HepG2 (cell line): ENCODE measurements around the gene ENO3. TPM values are rescaled to one million over a fixed set of nuclear protein-coding genes. Genes with fewer than 3 reads are reported as not detected.
A peak's percentile ranks its signal among the peaks of the same experiment; 100 is the strongest.

Experiments
- ARID2 ChIP-seq: sonication (generic); formaldehyde crosslinking; IDR thresholded peaks from 2 replicates; pipeline ENCODE4 v1.8.1; 2022; ENCODE audit warnings: mild to moderate bottlenecking, missing genetic modification reagents, borderline replicate concordance
- ASH2L ChIP-seq: fragments of 300-600, 200-600 bp; sonication (generic); IDR thresholded peaks from 2 replicates; pipeline ENCODE4 v1.7.0; 2017; ENCODE audit warnings: low read depth, mild to moderate bottlenecking, moderate library complexity, mixed read lengths, low read length; ENCODE audit not compliant: insufficient read length
- ETV5 ChIP-seq: IDR thresholded peaks from 2 replicates; pipeline ENCODE4 v1.6.1; 2018; ENCODE audit warnings: missing biosample characterization, missing genetic modification reagents, inconsistent platforms, borderline replicate concordance
- GATAD2A ChIP-seq: IDR thresholded peaks from 2 replicates; pipeline ENCODE4 v1.6.1; 2016
- GTF2F1 ChIP-seq: fragments of 150-350 bp; IDR thresholded peaks from 2 replicates; pipeline ENCODE4 v1.6.1; 2014; ENCODE audit warnings: low read length
- HOXA3 ChIP-seq: sonication (generic); formaldehyde crosslinking; IDR thresholded peaks from 2 replicates; pipeline ENCODE4 v1.5.0; 2020; ENCODE audit warnings: missing genetic modification reagents
- MAFF ChIP-seq: IDR thresholded peaks from 2 replicates; pipeline ENCODE4 v1.6.1; 2011; ENCODE audit warnings: low read depth, low read length, improper control_type of control experiment
- MTF2 ChIP-seq: sonication (generic); formaldehyde crosslinking; IDR thresholded peaks from 2 replicates; pipeline ENCODE4 v1.5.0; 2020; ENCODE audit warnings: missing genetic modification reagents, borderline replicate concordance
- RAD21 ChIP-seq: fragments of 450-650 bp; formaldehyde crosslinking; IDR thresholded peaks from 2 replicates; pipeline ENCODE4 v1.5.0; 2020; ENCODE audit warnings: mild to moderate bottlenecking
- SNAPC2 ChIP-seq: sonication (generic); formaldehyde crosslinking; IDR thresholded peaks from 2 replicates; pipeline ENCODE4 v1.8.1; 2022; ENCODE audit warnings: mild to moderate bottlenecking, missing genetic modification reagents
- THAP11 ChIP-seq: IDR thresholded peaks from 2 replicates; pipeline ENCODE4 v1.6.1; 2016; ENCODE audit warnings: missing biosample characterization, missing genetic modification reagents
- YEATS2 ChIP-seq: sonication (generic); formaldehyde crosslinking; IDR thresholded peaks from 2 replicates; pipeline ENCODE4 v1.4.0; 2020; ENCODE audit warnings: missing genetic modification reagents, borderline replicate concordance
- YY1 ChIP-seq: IDR thresholded peaks from 2 replicates; pipeline ENCODE4 v1.6.1; 2011; ENCODE audit warnings: low read length, low read depth, moderate library complexity, mild to moderate bottlenecking; ENCODE audit not compliant: insufficient read depth, insufficient replicate concordance
- ZNF703 ChIP-seq: sonication (generic); formaldehyde crosslinking; IDR thresholded peaks from 2 replicates; pipeline ENCODE4 v1.5.1; 2020; ENCODE audit warnings: missing genetic modification reagents, mild to moderate bottlenecking, moderate library complexity, borderline replicate concordance
- polyA plus RNA-seq, 8 experiments: library from polyadenylated mRNA; depleted of rRNA in 3 of 8; stranded (reverse) in 7 of 8; unstranded in 1 of 8; fragments of >200 nt; fragmentation: Illumina TruSeq in 4 of 8; extraction: Trizol in 4 of 8; gene quantifications; 2 replicates each; pipeline versions ENCODE4 v1.2.1 to v1.2.3, GENCODE V29; 2011 to 2016; ENCODE audit warnings: low read depth in 4 of 8, missing spikeins in 1 of 8, mixed read lengths in 1 of 8; ENCODE audit not compliant: insufficient read depth in 1 of 8
- total RNA-seq, 5 experiments: library from RNA; depleted of rRNA; stranded (reverse); fragments of >200 nt; fragmentation: Illumina TruSeq; extraction: Trizol; gene quantifications; 2 replicates each; pipeline ENCODE4 v1.2.3, GENCODE V29; 2016; ENCODE audit warnings: low read depth in 1 of 5
- TF ChIP-seq, protein P1 (sequence below): IDR thresholded peaks from 2 replicates; pipeline ENCODE4 v1.6.1; 2012; ENCODE audit warnings: low read depth, low read length, improper control_type of control experiment
- TF ChIP-seq, protein P2 (sequence below): IDR thresholded peaks from 2 replicates; pipeline ENCODE4 v1.6.1; 2018; ENCODE audit warnings: missing genetic modification reagents, mild to moderate bottlenecking, missing compliant biosample characterization
- TF ChIP-seq, protein P3 (sequence below): sonication (generic); formaldehyde crosslinking; IDR thresholded peaks from 2 replicates; pipeline ENCODE4 v1.5.1; 2020; ENCODE audit warnings: mild to moderate bottlenecking, missing genetic modification reagents, borderline replicate concordance
- TF ChIP-seq, protein P4 (sequence below): sonication (generic); formaldehyde crosslinking; IDR thresholded peaks from 2 replicates; pipeline ENCODE4 v1.5.1; 2020; ENCODE audit warnings: missing genetic modification reagents, mild to moderate bottlenecking, borderline replicate concordance

The ENO3 gene
- total and polyA plus RNA-seq, 2 of the 13 experiments (the other 11 are each of a cell fraction or from before 2014, with no cell fraction given), result 59.8 to 69.8 TPM

DNA sequence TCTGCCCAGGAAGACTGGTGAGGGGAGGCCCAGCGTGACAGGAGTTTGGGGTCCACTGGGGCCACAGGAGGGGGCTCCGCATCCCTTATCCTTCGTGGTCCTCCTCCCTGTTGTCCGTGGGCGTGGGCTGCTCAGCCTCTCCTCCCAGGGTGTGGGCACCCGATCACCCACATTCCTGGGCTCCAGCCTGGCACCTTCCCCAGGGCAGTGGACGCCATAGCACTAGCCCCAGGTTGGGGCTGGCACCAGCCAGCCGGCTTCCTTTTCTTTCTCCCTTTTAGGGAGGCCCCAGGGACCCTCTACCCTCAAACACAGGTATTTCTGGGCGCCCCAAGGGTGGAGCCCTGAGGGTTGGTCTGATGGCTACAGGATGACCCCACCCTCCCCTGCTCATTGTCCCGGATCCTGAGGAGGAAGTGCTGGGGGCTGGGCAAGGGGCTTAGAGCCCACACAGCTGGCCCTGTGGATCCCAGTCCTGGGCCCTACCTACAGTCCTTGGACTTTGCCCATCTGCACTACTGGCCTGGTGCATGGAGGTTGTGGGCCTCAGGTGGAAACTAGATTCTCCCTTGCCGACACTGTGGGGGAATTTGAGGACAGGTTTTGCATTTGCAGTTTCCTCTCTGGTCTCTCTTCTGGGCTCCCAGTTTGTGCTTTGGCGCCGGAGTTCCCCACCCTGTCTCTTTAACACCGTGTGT is 48.0 kb downstream of the ENO3 start (continued):
- TF ChIP-seq, protein P1, sequence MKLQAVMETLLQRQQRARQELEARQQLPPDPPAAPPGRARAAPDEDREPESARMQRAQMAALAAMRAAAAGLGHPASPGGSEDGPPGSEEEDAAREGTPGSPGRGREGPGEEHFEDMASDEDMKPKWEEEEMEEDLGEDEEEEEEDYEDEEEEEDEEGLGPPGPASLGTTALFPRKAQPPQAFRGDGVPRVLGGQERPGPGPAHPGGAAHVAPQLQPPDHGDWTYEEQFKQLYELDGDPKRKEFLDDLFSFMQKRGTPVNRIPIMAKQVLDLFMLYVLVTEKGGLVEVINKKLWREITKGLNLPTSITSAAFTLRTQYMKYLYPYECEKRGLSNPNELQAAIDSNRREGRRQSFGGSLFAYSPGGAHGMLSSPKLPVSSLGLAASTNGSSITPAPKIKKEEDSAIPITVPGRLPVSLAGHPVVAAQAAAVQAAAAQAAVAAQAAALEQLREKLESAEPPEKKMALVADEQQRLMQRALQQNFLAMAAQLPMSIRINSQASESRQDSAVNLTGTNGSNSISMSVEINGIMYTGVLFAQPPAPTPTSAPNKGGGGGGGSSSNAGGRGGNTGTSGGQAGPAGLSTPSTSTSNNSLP, result no peak
- TF ChIP-seq RAD21 (CRISPR knock-in tag) (peak; percentile 15; the same call in 1 of the 2 replicates), ZNF703 (CRISPR knock-in tag) (no peak), GATAD2A (CRISPR knock-in tag) (peak; percentile 77), YY1 (no peak), HOXA3 (CRISPR knock-in tag) (peak; percentile 71; the same call in 1 of the 2 replicates), SNAPC2 (CRISPR knock-in tag) (0 out of 2 replicates have a peak, but pooled peaks have one; percentile 58), ARID2 (0 out of 2 replicates have a peak, but pooled peaks have one; percentile 23), THAP11 (CRISPR knock-in tag) (peak; percentile 71), ETV5 (peak; percentile 69), YEATS2 (CRISPR knock-in tag) (peak; percentile 83; the same call in 1 of the 2 replicates), MTF2 (no peak), ASH2L (peak; percentile 64), GTF2F1 (no peak), MAFF (no peak)
- TF ChIP-seq, protein P2, sequence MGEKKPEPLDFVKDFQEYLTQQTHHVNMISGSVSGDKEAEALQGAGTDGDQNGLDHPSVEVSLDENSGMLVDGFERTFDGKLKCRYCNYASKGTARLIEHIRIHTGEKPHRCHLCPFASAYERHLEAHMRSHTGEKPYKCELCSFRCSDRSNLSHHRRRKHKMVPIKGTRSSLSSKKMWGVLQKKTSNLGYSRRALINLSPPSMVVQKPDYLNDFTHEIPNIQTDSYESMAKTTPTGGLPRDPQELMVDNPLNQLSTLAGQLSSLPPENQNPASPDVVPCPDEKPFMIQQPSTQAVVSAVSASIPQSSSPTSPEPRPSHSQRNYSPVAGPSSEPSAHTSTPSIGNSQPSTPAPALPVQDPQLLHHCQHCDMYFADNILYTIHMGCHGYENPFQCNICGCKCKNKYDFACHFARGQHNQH (CRISPR knock-in tag), result peak; percentile 55; the same call in 1 of the 2 replicates
- TF ChIP-seq, protein P3, sequence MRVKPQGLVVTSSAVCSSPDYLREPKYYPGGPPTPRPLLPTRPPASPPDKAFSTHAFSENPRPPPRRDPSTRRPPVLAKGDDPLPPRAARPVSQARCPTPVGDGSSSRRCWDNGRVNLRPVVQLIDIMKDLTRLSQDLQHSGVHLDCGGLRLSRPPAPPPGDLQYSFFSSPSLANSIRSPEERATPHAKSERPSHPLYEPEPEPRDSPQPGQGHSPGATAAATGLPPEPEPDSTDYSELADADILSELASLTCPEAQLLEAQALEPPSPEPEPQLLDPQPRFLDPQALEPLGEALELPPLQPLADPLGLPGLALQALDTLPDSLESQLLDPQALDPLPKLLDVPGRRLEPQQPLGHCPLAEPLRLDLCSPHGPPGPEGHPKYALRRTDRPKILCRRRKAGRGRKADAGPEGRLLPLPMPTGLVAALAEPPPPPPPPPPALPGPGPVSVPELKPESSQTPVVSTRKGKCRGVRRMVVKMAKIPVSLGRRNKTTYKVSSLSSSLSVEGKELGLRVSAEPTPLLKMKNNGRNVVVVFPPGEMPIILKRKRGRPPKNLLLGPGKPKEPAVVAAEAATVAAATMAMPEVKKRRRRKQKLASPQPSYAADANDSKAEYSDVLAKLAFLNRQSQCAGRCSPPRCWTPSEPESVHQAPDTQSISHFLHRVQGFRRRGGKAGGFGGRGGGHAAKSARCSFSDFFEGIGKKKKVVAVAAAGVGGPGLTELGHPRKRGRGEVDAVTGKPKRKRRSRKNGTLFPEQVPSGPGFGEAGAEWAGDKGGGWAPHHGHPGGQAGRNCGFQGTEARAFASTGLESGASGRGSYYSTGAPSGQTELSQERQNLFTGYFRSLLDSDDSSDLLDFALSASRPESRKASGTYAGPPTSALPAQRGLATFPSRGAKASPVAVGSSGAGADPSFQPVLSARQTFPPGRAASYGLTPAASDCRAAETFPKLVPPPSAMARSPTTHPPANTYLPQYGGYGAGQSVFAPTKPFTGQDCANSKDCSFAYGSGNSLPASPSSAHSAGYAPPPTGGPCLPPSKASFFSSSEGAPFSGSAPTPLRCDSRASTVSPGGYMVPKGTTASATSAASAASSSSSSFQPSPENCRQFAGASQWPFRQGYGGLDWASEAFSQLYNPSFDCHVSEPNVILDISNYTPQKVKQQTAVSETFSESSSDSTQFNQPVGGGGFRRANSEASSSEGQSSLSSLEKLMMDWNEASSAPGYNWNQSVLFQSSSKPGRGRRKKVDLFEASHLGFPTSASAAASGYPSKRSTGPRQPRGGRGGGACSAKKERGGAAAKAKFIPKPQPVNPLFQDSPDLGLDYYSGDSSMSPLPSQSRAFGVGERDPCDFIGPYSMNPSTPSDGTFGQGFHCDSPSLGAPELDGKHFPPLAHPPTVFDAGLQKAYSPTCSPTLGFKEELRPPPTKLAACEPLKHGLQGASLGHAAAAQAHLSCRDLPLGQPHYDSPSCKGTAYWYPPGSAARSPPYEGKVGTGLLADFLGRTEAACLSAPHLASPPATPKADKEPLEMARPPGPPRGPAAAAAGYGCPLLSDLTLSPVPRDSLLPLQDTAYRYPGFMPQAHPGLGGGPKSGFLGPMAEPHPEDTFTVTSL, result 0 out of 2 replicates have a peak, but pooled peaks have one; percentile 47
- TF ChIP-seq, protein P4, sequence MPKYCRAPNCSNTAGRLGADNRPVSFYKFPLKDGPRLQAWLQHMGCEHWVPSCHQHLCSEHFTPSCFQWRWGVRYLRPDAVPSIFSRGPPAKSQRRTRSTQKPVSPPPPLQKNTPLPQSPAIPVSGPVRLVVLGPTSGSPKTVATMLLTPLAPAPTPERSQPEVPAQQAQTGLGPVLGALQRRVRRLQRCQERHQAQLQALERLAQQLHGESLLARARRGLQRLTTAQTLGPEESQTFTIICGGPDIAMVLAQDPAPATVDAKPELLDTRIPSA (CRISPR knock-in tag), result no peak
